AG04450 (cell line): ENCODE measurements around the gene SCN2B. TPM values are rescaled to one million over a fixed set of nuclear protein-coding genes. Genes with fewer than 3 reads are reported as not detected.

Experiments used
- CTCF ChIA-PET: fragments of 300-600, 350-600 bp; formaldehyde crosslinking; extraction: SDS; loops from one replicate; lab custom pipeline; 2022; ENCODE audit warnings: antibody characterized with exemption, inconsistent platforms; lab: Charles Lee
- POLR2A ChIA-PET: fragments of 350-600 bp; formaldehyde crosslinking; extraction: SDS; loops from one replicate; lab custom pipeline; 2021; ENCODE audit warnings: antibody characterized with exemption, inconsistent platforms; lab: Yijun Ruan, JAX
- DNase-seq: peaks from one replicate; pipeline ENCODE4 v3.0.0-alpha.2; 2011; ENCODE audit warnings: low read depth, low spot score
- H3K27ac ChIP-seq: one replicate; pipeline ENCODE4 v1.5.1; 2012; ENCODE audit warnings: low read depth, low read length, control low read depth
- H3K27me3 ChIP-seq: one replicate; pipeline ENCODE4 v1.6.0; 2012; ENCODE audit warnings: low read length; ENCODE audit not compliant: control insufficient read depth, insufficient read depth
- H3K4me3 ChIP-seq: 2 replicates; pipeline ENCODE4 v1.5.1; 2011; ENCODE audit warnings: mild to moderate bottlenecking, low read depth, low read length, control low read depth
- H3K9me3 ChIP-seq: 2 replicates; pipeline ENCODE4 v1.5.1; 2012; ENCODE audit warnings: low read length; ENCODE audit not compliant: control insufficient read depth, insufficient read depth
- polyA plus RNA-seq: library from polyadenylated mRNA; depleted of rRNA; stranded (reverse); fragments of >200 nt; gene quantifications from 2 replicates; pipeline ENCODE4 v1.2.3, GENCODE V29; 2011
- TF ChIP-seq, protein P1 (sequence below): IDR thresholded peaks from 2 replicates; pipeline ENCODE4 v1.5.1; 2011; ENCODE audit warnings: low read depth, low read length, control low read depth, inconsistent platforms

The SCN2B gene
- polyA plus RNA-seq, 1 experiment: 0.01 TPM

DNA sequence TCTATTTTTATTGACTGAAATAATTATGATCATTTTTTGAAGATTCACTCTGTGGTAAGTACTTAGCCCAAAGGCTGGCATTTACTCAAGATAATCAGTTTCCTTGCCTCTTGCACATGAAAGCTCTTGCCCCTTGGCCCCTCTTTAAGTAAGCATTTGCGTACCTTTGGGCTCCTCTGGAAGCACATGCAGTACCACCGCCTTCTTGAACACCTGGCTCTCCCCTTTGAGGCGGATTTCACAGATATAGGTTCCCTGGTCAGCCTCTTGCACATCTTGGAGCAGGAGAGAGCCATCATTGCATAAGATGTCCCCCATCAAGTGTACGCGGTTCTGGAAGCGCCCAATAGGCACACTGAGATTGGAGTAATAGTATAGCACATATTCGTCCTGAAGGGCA lies 33.9 kb upstream of the SCN2B start:
- DNase-seq: no peak
- H3K27ac ChIP-seq: no peak overlapping the region
- TF ChIP-seq, protein P1, sequence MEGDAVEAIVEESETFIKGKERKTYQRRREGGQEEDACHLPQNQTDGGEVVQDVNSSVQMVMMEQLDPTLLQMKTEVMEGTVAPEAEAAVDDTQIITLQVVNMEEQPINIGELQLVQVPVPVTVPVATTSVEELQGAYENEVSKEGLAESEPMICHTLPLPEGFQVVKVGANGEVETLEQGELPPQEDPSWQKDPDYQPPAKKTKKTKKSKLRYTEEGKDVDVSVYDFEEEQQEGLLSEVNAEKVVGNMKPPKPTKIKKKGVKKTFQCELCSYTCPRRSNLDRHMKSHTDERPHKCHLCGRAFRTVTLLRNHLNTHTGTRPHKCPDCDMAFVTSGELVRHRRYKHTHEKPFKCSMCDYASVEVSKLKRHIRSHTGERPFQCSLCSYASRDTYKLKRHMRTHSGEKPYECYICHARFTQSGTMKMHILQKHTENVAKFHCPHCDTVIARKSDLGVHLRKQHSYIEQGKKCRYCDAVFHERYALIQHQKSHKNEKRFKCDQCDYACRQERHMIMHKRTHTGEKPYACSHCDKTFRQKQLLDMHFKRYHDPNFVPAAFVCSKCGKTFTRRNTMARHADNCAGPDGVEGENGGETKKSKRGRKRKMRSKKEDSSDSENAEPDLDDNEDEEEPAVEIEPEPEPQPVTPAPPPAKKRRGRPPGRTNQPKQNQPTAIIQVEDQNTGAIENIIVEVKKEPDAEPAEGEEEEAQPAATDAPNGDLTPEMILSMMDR: no peak
- no peaks in the 10 kb centered on the region for H3K9me3 ChIP-seq
- H3K4me3 ChIP-seq: no peak overlapping the region
- ChIA-PET POLR2A (no interaction called here), CTCF (interaction anchor here (3.2 kb wide), 1 partner anchor 12 kb away, joined by 16 read pairs; no protein-coding TSS in a partner anchor)
- H3K27me3 ChIP-seq: peaks cover 5% of the 10 kb centered on the region

DNA sequence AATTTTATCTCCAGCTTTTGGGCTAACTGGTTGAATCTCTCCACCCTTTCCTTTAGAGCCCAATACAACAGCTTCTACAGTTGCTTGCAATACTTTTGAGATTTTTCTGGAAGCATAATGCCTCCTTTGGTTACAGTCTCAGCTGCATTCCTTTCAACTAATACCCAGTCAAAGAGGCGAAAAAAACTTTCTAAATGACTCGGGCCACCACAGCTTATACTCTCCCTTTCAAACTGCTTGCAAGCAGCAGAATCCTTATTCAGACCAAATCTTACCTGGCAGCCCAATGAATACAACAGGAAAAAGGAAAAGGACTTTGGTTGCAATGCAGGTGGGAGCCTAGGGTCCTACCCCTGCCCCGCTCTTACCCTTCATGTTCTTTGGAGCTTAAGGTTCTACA lies 32.6 kb upstream of the SCN2B start:
- DNase-seq: no peak
- H3K27ac ChIP-seq: no peak overlapping the region
- no peak overlapping the region for H3K4me3 ChIP-seq
- ChIA-PET POLR2A (no interaction called here), CTCF (interaction anchor here (1.2 to 3.2 kb wide), 2 partner anchors 10 to 37 kb away, joined by 4 to 16 read pairs; no protein-coding TSS in a partner anchor)
- TF ChIP-seq, protein P1: no peak
- peaks cover 5% of the 10 kb centered on the region for H3K27me3 ChIP-seq
- no peaks in the 10 kb centered on the region for H3K9me3 ChIP-seq

DNA sequence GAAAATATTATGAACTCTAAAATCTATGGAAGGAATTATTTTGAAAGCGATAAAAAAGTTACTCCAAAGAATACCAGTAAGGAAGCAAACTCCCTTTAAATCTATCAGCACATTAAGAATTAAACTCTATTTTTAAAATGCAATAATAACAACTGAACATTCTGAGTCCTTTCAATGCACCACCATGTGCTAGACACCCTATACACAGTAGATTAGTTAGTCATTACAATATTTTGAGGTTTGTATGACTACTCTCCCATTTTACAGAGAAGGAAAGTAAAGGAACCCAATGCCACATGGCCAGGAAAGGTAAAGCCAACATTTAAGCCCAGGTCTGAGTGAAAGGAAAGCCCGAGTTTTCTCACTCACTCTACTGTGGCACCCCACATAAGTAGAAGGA lies 30.6 kb upstream of the SCN2B start:
- no peaks in the 10 kb centered on the region for H3K9me3 ChIP-seq
- CTCF ChIA-PET: no interaction called here
- POLR2A ChIA-PET: no interaction called here
- peaks cover 8% of the 10 kb centered on the region for H3K27me3 ChIP-seq
- no peak overlapping the region for H3K4me3 ChIP-seq
- TF ChIP-seq, protein P1: no peak
- H3K27ac ChIP-seq: no peak overlapping the region
- DNase-seq: no peak

DNA sequence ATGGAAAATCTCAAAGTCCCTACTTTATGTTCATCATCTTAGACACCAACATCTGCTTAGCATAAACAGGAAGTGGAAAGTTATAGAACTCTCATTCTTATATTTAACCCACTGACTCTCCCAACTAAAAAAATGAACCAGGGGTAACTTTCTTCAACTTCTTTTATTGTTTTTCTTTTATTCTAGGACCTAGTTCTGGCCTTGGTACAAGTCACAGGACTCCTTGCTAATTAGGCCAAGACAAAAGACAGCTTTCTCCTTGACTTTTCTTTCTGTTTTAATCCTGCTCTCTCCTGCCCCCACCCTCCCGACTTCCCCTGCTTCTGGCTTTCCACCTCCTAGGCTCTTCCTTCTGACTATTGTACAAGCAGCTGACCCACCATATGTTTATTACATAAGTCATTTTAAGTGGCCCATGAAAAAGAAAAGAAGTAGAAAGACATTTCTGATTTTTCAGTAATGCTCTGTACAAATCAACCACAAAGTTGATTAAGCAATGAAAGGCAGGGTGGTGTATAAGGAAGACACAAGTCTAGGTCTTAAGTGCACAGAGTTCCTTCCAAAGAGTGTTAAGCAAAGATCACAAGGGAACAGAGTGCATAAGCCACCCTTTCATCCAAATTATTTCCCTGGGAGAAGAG lies 30.1 kb upstream of the SCN2B start:
- ChIA-PET CTCF (no interaction called here), POLR2A (no interaction called here)
- Histone ChIP-seq H3K27ac (no peak overlapping the region), H3K9me3 (no peaks in the 10 kb centered on the region), H3K27me3 (peaks cover 8% of the 10 kb centered on the region), H3K4me3 (no peak overlapping the region)
- TF ChIP-seq, protein P1: no peak
- no peak for DNase-seq

DNA sequence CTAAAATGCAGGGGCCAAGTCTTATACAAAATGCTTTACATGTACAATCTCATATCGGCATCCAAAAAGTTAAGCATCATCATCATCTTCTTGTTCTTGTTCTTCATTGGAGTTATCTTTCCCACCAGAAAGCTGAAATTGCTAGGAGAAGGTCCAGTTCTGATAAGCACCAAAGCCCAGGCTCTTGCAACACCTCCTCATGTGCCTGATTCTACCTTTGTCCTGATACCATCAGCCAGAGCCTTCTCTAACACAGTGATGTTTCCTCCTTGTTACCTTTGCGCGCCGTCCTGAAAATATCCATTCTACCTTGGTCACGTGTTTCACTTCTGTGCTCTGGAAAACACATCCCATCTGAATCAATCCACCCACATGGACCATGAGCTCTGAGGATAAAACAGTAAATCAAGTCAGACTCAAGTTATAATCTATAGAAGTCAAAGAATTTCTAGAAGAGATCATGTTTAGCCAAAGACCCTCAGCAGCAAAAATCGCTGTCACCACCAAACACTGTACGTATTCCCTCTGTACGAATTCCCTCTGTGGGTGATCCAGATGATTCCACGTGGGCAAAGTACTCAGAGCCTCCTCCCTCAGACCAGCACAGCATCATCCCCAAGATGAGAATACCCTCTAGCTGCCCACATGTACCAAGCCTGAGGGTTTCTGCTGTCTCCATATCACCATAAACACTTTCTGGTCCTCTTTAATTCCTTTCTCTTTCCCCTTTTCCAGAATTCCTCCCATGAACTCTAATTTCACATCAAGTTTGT lies 29.4 kb upstream of the SCN2B start:
- POLR2A ChIA-PET: no interaction called here
- Histone ChIP-seq H3K9me3 (no peaks in the 10 kb centered on the region), H3K27me3 (peaks cover 8% of the 10 kb centered on the region), H3K4me3 (no peak overlapping the region), H3K27ac (no peak overlapping the region)
- no peak for DNase-seq
- TF ChIP-seq, protein P1: no peak
- CTCF ChIA-PET: interaction anchor here (1.0 kb wide), 1 partner anchor 35 kb away, joined by 6 read pairs; no protein-coding TSS in a partner anchor
